H9 (cell line): ENCODE measurements around the gene OSBPL1A. TPM values are rescaled to one million over a fixed set of nuclear protein-coding genes. Genes with fewer than 3 reads are reported as not detected.

ENCODE experiments used
- DNase-seq: peaks from one replicate; pipeline ENCODE4 v3.0.0-alpha.2; 2017
- H2AFZ ChIP-seq: one replicate; pipeline ENCODE4 v1.6.1; 2013; ENCODE audit warnings: mild to moderate bottlenecking, low read length, control low read depth, moderate library complexity
- H2AK5ac ChIP-seq: 2 replicates; pipeline ENCODE4 v1.6.1; 2013; ENCODE audit warnings: low read length, control low read depth, mixed read lengths; ENCODE audit not compliant: insufficient read length
- H2BK120ac ChIP-seq: one replicate; pipeline ENCODE4 v1.6.1; 2013; ENCODE audit warnings: low read depth, mild to moderate bottlenecking, low read length, control low read depth, inconsistent platforms; ENCODE audit not compliant: poor library complexity, severe bottlenecking
- H2BK12ac ChIP-seq: 2 replicates; pipeline ENCODE4 v1.6.1; 2013; ENCODE audit warnings: low read length, control low read depth, mixed read lengths, low read depth; ENCODE audit not compliant: insufficient read length
- H2BK15ac ChIP-seq: 2 replicates; pipeline ENCODE4 v1.6.1; 2013; ENCODE audit warnings: low read depth, low read length, control low read depth
- H2BK20ac ChIP-seq: one replicate; pipeline ENCODE4 v1.6.1; 2013; ENCODE audit warnings: low read depth, mild to moderate bottlenecking, low read length, control low read depth, inconsistent platforms; ENCODE audit not compliant: poor library complexity, severe bottlenecking
- H2BK5ac ChIP-seq: 2 replicates; pipeline ENCODE4 v1.6.1; 2013; ENCODE audit warnings: low read length, control low read depth, mixed read lengths; ENCODE audit not compliant: insufficient read length
- H3K14ac ChIP-seq: 2 replicates; pipeline ENCODE4 v1.6.1; 2013; ENCODE audit warnings: low read length, control low read depth; ENCODE audit not compliant: insufficient read depth
- H3K18ac ChIP-seq: 2 replicates; pipeline ENCODE4 v1.6.1; 2013; ENCODE audit warnings: low read depth, mild to moderate bottlenecking, mixed read lengths, low read length, control low read depth; ENCODE audit not compliant: insufficient read length
- H3K23ac ChIP-seq: 2 replicates; pipeline ENCODE4 v1.6.1; 2013; ENCODE audit warnings: low read length, control low read depth, mixed read lengths, low read depth; ENCODE audit not compliant: insufficient read length
- H3K23me2 ChIP-seq: 2 replicates; pipeline ENCODE4 v1.6.1; 2013; ENCODE audit warnings: low read depth, mild to moderate bottlenecking, mixed read lengths, low read length, control low read depth; ENCODE audit not compliant: insufficient read length, poor library complexity, severe bottlenecking
- H3K27ac ChIP-seq: 2 replicates; pipeline ENCODE4 v1.5.1; 2013; ENCODE audit warnings: low read length, control low read depth, mixed read lengths, low read depth; ENCODE audit not compliant: insufficient read length
- H3K27me3 ChIP-seq: 2 replicates; pipeline ENCODE4 v1.6.1; 2013; ENCODE audit warnings: low read length, control low read depth, inconsistent platforms; ENCODE audit not compliant: insufficient read depth
- H3K4ac ChIP-seq: 2 replicates; pipeline ENCODE4 v1.6.1; 2013; ENCODE audit warnings: low read depth, mild to moderate bottlenecking, control low read depth, inconsistent platforms, low read length, moderate library complexity
- H3K4me1 ChIP-seq: 2 replicates; pipeline ENCODE4 v1.6.1; 2013; ENCODE audit warnings: low read length, control low read depth, inconsistent platforms; ENCODE audit not compliant: insufficient read depth
- H3K4me2 ChIP-seq: 2 replicates; pipeline ENCODE4 v1.6.1; 2013; ENCODE audit warnings: low read length, control low read depth, mixed read lengths; ENCODE audit not compliant: insufficient read length, insufficient read depth
- H3K56ac ChIP-seq: 2 replicates; pipeline ENCODE4 v1.6.1; 2013; ENCODE audit warnings: low read depth, mild to moderate bottlenecking, mixed read lengths, low read length, control low read depth; ENCODE audit not compliant: insufficient read length
- H3K79me1 ChIP-seq: 2 replicates; pipeline ENCODE4 v1.6.1; 2013; ENCODE audit warnings: low read depth, mild to moderate bottlenecking, moderate library complexity, low read length, control low read depth, inconsistent platforms; ENCODE audit not compliant: insufficient read depth, poor library complexity, severe bottlenecking
- H3K79me2 ChIP-seq: 2 replicates; pipeline ENCODE4 v1.6.1; 2013; ENCODE audit warnings: low read length, control low read depth, inconsistent platforms; ENCODE audit not compliant: insufficient read depth
- H3K9ac ChIP-seq: 2 replicates; pipeline ENCODE4 v1.6.1; 2013; ENCODE audit warnings: low read length, control low read depth, mixed read lengths; ENCODE audit not compliant: insufficient read length; ENCODE audit errors: extremely low read depth
- H3K9me3 ChIP-seq: one replicate; pipeline ENCODE4 v1.6.1; 2013; ENCODE audit warnings: low read depth, low read length, inconsistent platforms; ENCODE audit not compliant: control insufficient read depth
- H3T11ph ChIP-seq: one replicate; pipeline ENCODE4 v1.6.1; 2013; ENCODE audit warnings: mild to moderate bottlenecking, low read length, control low read depth, inconsistent platforms
- H4K20me1 ChIP-seq: one replicate; pipeline ENCODE4 v1.6.1; 2013; ENCODE audit not compliant: control insufficient read depth, insufficient read length, insufficient read depth
- H4K5ac ChIP-seq: 2 replicates; pipeline ENCODE4 v1.6.1; 2013; ENCODE audit warnings: low read depth, mild to moderate bottlenecking, mixed read lengths, low read length, control low read depth; ENCODE audit not compliant: insufficient read length
- H4K8ac ChIP-seq: replicated peaks from 2 replicates; pipeline ENCODE4 v1.6.1; 2013; ENCODE audit warnings: low read length, control low read depth, mixed read lengths, low read depth; ENCODE audit not compliant: insufficient read length
- H4K91ac ChIP-seq: 2 replicates; pipeline ENCODE4 v1.6.1; 2013; ENCODE audit warnings: low read depth, mild to moderate bottlenecking, moderate library complexity, mixed read lengths, low read length, control low read depth; ENCODE audit not compliant: insufficient read length
- H3K27ac Mint-ChIP-seq, 3 experiments: 2 replicates in 2 of 3; 3 replicates in 1 of 3; pipeline ENCODE4 v1.8.0; 2020 to 2021; ENCODE audit warnings: mixed read lengths in 3 of 3, mild to moderate bottlenecking in 1 of 3, moderate library complexity in 1 of 3
- H3K27me3 Mint-ChIP-seq: 2 replicates; pipeline ENCODE4 v1.8.0; 2021; ENCODE audit warnings: low read depth, mild to moderate bottlenecking, moderate library complexity, mixed read lengths
- H3K36me3 Mint-ChIP-seq, 3 experiments: 2 replicates in 2 of 3; 3 replicates in 1 of 3; pipeline ENCODE4 v1.8.0; 2020 to 2021; ENCODE audit warnings: low read depth in 3 of 3, mixed read lengths in 3 of 3; ENCODE audit not compliant: insufficient read depth in 1 of 3
- H3K4me1 Mint-ChIP-seq, 2 experiments: 2 replicates each; pipeline ENCODE4 v1.8.0; 2020; ENCODE audit warnings: mixed read lengths in 2 of 2
- H3K4me3 Mint-ChIP-seq, 2 experiments: 2 replicates in 1 of 2; 3 replicates in 1 of 2; pipeline ENCODE4 v1.8.0; 2020 to 2021; ENCODE audit warnings: mild to moderate bottlenecking in 2 of 2, mixed read lengths in 2 of 2, moderate library complexity in 1 of 2
- H3K9me3 Mint-ChIP-seq, 2 experiments: 2 replicates in 1 of 2; 3 replicates in 1 of 2; pipeline ENCODE4 v1.8.0; 2020; ENCODE audit warnings: mild to moderate bottlenecking in 2 of 2, mixed read lengths in 2 of 2, moderate library complexity in 1 of 2
- WGBS: extraction: QIAGEN DNeasy Blood & Tissue Kit; methylation state at CpG from one replicate; pipeline ENCODE4 v1.1.7; 2013; ENCODE audit warnings: missing lambda C conversion rate, low lambda C conversion rate, mixed read lengths; ENCODE audit not compliant: insufficient read length; ENCODE audit errors: extremely low coverage; 5-methylcytosine and 5-hydroxymethylcytosine counted together
- total RNA-seq: library from RNA; stranded (reverse); gene quantifications from 2 replicates; pipeline ENCODE4 v1.2.1, GENCODE V29; 2021
- TF ChIP-seq, protein P1 (sequence below): fragments of 200-600 bp; sonication (generic); conservative IDR thresholded peaks from 3 replicates; pipeline ENCODE4 v1.8.0; 2021; ENCODE audit warnings: antibody characterized with exemption, mild to moderate bottlenecking

Gene OSBPL1A
- total RNA-seq, 1 experiment from 2014 or later, result 33.9 TPM

DNA sequence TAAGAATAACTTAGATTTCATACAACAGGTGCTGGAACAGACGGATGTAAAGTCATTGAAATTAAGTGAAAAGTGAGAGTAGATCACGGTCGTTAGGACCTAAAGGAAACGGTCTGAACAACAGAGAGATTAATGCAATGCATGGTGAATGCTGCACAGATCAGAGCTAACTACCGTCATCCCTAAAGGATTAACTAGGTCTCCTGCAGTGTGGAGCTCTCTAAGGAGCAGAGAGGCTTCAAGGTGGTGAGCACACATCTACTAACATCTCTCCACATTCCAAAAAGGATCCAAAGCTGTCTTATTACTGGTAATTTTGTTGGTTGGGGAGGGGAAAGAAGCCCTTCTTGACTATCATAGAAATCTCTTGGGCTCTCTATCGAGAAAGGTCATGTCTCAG lies 183.5 kb downstream of the OSBPL1A start:
- H3K14ac ChIP-seq, result no peak overlapping the region
- no peak overlapping the region for H2BK15ac ChIP-seq
- no peak overlapping the region for H2BK120ac ChIP-seq
- no peak overlapping the region for H3K23ac ChIP-seq
- H2AFZ ChIP-seq, result no peak overlapping the region
- no CpG with 5 or more reads among the region's 6 CpGs for WGBS
- Mint-ChIP-seq H3K27me3 (no peaks in the 10 kb centered on the region), H3K27ac (no peak overlapping the region), H3K4me1 (peaks cover 11 to 16% of the 10 kb centered on the region in 2 experiments), H3K4me3 (no peak overlapping the region; a peak in 1 of 5 replicates), H3K9me3 (no peaks in the 10 kb centered on the region), H3K36me3 (peaks cover 0 to 4% (median 3%) of the 10 kb centered on the region in 3 experiments; a peak in 4 of 7 replicates)
- H3K4me1 ChIP-seq, result no peaks in the 10 kb centered on the region
- no peak overlapping the region for H2BK12ac ChIP-seq
- no peak for DNase-seq
- H3K27me3 ChIP-seq, result no peaks in the 10 kb centered on the region
- no peaks in the 10 kb centered on the region for H4K20me1 ChIP-seq
- no peak overlapping the region for H3T11ph ChIP-seq
- TF ChIP-seq, protein P1, sequence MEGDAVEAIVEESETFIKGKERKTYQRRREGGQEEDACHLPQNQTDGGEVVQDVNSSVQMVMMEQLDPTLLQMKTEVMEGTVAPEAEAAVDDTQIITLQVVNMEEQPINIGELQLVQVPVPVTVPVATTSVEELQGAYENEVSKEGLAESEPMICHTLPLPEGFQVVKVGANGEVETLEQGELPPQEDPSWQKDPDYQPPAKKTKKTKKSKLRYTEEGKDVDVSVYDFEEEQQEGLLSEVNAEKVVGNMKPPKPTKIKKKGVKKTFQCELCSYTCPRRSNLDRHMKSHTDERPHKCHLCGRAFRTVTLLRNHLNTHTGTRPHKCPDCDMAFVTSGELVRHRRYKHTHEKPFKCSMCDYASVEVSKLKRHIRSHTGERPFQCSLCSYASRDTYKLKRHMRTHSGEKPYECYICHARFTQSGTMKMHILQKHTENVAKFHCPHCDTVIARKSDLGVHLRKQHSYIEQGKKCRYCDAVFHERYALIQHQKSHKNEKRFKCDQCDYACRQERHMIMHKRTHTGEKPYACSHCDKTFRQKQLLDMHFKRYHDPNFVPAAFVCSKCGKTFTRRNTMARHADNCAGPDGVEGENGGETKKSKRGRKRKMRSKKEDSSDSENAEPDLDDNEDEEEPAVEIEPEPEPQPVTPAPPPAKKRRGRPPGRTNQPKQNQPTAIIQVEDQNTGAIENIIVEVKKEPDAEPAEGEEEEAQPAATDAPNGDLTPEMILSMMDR, result no peak
- no peak overlapping the region for H3K4me2 ChIP-seq
- H3K27ac ChIP-seq, result no peak overlapping the region
- H4K91ac ChIP-seq, result no peak overlapping the region
- H3K56ac ChIP-seq, result no peak overlapping the region
- no peak overlapping the region for H3K18ac ChIP-seq
- H2AK5ac ChIP-seq, result no peak overlapping the region
- H3K9ac ChIP-seq, result no peak overlapping the region
- no peak overlapping the region for H2BK5ac ChIP-seq
- H3K79me1 ChIP-seq, result no peaks in the 10 kb centered on the region
- H4K8ac ChIP-seq, result no peak overlapping the region
- H3K23me2 ChIP-seq, result no peaks in the 10 kb centered on the region
- no peaks in the 10 kb centered on the region for H3K79me2 ChIP-seq
- H3K4ac ChIP-seq, result no peak overlapping the region
- no peaks in the 10 kb centered on the region for H3K9me3 ChIP-seq
- no peak overlapping the region for H4K5ac ChIP-seq
- no peak overlapping the region for H2BK20ac ChIP-seq
